Upper lobe of left lung (tissue), 4 donors: ENCODE measurements around the gene UBAC2.

Source experiments
- EP300 ChIP-seq, 4 donors: sonication (generic); formaldehyde crosslinking; IDR thresholded peaks; one replicate each; pipeline ENCODE4 v1.5.1; 2017; ENCODE audit warnings: antibody characterized with exemption in 4 of 4, control low read depth in 2 of 4
- POLR2A ChIP-seq, 4 donors: fragments of 450-650 bp; IDR thresholded peaks; one replicate each; pipeline ENCODE4 v1.5.1; 2016 to 2017; ENCODE audit warnings: antibody characterized with exemption in 4 of 4, mild to moderate bottlenecking in 2 of 4
- POLR2AphosphoS5 ChIP-seq, 2 donors: sonication (generic); formaldehyde crosslinking; IDR thresholded peaks; one replicate each; pipeline ENCODE4 v1.5.1; 2017; ENCODE audit warnings: antibody characterized with exemption in 2 of 2
- TF ChIP-seq, protein P1 (sequence below), 6 experiments: fragments of 450-650 bp in 4 of 6; fragments of 200-600 bp in 2 of 6; sonication (generic) in 2 of 6; IDR thresholded peaks; one replicate each; pipeline ENCODE4 v1.5.1; 2016 to 2019; ENCODE audit warnings: antibody characterized with exemption in 6 of 6

DNA sequence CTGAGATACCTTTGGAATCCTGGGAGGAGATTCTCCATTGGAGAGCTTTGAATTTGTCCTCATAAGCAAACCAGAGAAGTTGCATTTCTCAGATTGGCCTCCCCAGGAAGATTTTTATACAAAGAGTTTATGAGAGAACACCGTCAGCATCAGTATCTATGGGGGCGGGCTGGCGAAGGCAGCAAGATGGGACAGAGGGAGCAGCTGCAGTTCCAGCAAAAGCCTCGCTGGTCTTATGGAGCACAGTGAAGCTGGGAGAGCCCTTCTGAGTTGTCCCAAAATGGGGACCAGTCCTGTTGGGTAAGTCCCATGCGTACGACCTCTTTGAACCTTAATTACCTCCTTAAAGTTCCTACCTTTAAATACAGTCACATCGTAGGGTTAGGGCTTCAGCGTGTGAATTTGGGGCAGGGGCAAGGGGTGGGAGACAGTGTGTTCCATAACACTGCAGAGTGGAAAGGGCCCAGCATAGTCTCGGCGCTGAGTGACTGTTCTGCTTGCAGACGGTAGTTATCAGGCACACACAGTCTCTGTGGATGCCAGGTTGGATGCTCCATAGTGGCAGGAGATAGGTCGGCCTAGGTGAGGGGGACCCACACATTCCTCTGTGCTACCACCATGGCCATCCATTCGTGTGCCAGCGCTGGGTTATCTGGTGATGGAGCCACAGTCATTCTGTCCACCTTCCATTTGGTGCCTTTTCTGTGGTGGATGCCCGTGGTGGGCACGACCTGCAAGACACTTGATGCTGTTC, 141.5 kb downstream of the UBAC2 start:
- TF ChIP-seq, protein P1, sequence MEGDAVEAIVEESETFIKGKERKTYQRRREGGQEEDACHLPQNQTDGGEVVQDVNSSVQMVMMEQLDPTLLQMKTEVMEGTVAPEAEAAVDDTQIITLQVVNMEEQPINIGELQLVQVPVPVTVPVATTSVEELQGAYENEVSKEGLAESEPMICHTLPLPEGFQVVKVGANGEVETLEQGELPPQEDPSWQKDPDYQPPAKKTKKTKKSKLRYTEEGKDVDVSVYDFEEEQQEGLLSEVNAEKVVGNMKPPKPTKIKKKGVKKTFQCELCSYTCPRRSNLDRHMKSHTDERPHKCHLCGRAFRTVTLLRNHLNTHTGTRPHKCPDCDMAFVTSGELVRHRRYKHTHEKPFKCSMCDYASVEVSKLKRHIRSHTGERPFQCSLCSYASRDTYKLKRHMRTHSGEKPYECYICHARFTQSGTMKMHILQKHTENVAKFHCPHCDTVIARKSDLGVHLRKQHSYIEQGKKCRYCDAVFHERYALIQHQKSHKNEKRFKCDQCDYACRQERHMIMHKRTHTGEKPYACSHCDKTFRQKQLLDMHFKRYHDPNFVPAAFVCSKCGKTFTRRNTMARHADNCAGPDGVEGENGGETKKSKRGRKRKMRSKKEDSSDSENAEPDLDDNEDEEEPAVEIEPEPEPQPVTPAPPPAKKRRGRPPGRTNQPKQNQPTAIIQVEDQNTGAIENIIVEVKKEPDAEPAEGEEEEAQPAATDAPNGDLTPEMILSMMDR (IDR thresholded peaks at IDR 0.05): no peak
- TF ChIP-seq POLR2A (IDR thresholded peaks at IDR 0.05) (no peak), EP300 (IDR thresholded peaks at IDR 0.05) (no peak), POLR2AphosphoS5 (IDR thresholded peaks at IDR 0.05) (no peak)
